UCSD-AML1 (cell line): ENCODE measurements around the gene PLCH1.

Experiments used
- DNase-seq: peaks from one replicate; lab custom pipeline; 2025; ENCODE audit not compliant: unreplicated experiment; lab: John Stamatoyannopoulos, UW

PLCH1 gene

GRCh38 chr3:155326244-155326643, 418.6 kb downstream of the PLCH1 start:
- DNase-seq = no peak
